Heart left ventricle (tissue), 13 donors: Measurements from ENCODE around the gene SHISA9.

Source experiments
- POLR2A ChIP-seq, 2 donors: fragments of 450-650 bp; IDR thresholded peaks; one replicate each; pipeline ENCODE4 v1.6.1; 2017; ENCODE audit warnings: antibody characterized with exemption in 2 of 2, mild to moderate bottlenecking in 2 of 2, moderate library complexity in 2 of 2
- TF ChIP-seq, protein P1 (sequence below), 12 donors: fragments of 200-600 bp; sonication (generic) in 4 of 12; IDR thresholded peaks; one replicate each; pipeline versions ENCODE4 v1.5.0 to v1.8.0; 2018 to 2022; ENCODE audit warnings: antibody characterized with exemption in 12 of 12, mild to moderate bottlenecking in 5 of 12
- donor health status: ischemic (EF 13 %, LVEDD 7.1; RV severe dilation, severe dysfunction).
- donor health status: DM: no; HTN: yes; CAD: no.
- donor health status: DM: no; HTN: no; CAD: no.
- donor health status: ischemic (EF 25% LVEDD 6.9; RV normal size, moderate dysfunction).
- donor health status: ischemic (EF 25% LVEDD 5.7; RV mildly dilated, moderate dysfunction).
- donor health status: ischemic (EF 35%, LVEDD 5.7; RV mildly dilated, moderate dysfunction).
- donor health status: nonischemic (EF 11% LVEDD 7.7; RV severe dilation, severe dysfunction).
- donor health status: DM: yes; HTN: yes; CAD: no.
- donor health status: PGD.
- donor health status: ischemic (EF 29% LVEDD 5.4; RV normal size, mild dysfunction).
- donor health status: nonischemic (EF 23%, LVEDD 6.1; RV moderate dilation, normal function).

DNA sequence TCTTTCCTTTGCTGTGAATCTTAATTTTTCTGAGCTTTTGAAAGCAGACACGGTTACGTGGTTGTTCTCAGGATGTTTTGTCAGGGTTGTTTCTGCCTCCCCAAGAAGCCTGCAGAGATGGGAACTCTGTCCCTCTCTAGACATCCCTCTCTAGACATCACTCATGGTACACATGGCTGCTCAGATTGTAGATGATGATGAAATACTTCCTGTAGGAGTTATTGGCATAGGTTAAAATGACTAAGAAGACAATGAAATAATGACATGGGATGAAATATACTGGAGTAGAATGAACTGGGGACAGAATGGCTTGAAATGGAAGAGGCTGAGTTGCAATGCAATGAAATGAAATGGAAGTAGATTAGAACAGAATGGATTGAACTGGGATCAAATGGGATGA is 253.4 kb downstream of the SHISA9 start:
- TF ChIP-seq, protein P1, sequence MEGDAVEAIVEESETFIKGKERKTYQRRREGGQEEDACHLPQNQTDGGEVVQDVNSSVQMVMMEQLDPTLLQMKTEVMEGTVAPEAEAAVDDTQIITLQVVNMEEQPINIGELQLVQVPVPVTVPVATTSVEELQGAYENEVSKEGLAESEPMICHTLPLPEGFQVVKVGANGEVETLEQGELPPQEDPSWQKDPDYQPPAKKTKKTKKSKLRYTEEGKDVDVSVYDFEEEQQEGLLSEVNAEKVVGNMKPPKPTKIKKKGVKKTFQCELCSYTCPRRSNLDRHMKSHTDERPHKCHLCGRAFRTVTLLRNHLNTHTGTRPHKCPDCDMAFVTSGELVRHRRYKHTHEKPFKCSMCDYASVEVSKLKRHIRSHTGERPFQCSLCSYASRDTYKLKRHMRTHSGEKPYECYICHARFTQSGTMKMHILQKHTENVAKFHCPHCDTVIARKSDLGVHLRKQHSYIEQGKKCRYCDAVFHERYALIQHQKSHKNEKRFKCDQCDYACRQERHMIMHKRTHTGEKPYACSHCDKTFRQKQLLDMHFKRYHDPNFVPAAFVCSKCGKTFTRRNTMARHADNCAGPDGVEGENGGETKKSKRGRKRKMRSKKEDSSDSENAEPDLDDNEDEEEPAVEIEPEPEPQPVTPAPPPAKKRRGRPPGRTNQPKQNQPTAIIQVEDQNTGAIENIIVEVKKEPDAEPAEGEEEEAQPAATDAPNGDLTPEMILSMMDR (IDR thresholded peaks at IDR 0.05): no peak
- TF ChIP-seq POLR2A (IDR thresholded peaks at IDR 0.05): no peak
